ENCODE results near the gene NCL. TPM values are rescaled to one million over a fixed set of nuclear protein-coding genes. Genes with fewer than 3 reads are reported as not detected.

The NCL gene
- total RNA-seq, 1 experiment from 2014 or later, result 557 TPM

DNA sequence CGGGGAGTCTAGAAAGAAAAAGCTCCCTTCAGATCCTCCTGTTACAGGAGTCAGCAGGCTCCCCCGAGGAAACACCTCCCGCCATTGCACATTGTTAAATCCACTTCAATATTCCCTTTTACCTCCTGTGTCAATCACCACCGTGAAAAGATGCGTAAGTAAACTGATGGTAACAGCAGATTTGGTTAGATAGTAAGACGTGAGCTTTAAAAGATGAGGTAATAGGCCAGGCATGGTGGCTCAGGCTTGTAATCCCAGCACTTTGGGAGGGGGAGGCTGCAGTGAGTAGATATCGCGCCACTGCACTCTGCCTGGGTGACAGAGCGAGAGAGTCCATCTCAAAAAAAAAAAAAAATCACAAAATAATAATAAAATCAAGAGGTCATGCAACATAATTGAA lies 15.2 kb upstream of the NCL start:
- Histone ChIP-seq H3K27me3 (ENCODE audit: insufficient read depth, low read depth) (no peaks in the 10 kb centered on the region), H2AFZ (no peak overlapping the region), H4K20me1 (ENCODE audit: insufficient read depth) (no peaks in the 10 kb centered on the region), H3K9me2 (ENCODE audit: insufficient read depth) (no peaks in the 10 kb centered on the region), H3K9me3 (ENCODE audit: insufficient read depth, low read depth) (no peaks in the 10 kb centered on the region), H3K4me2 (no peak overlapping the region), H3F3A (ENCODE audit: insufficient read depth, low read depth) (no peaks in the 10 kb centered on the region), H3K27ac (no peak overlapping the region), H3K4me3 (no peak overlapping the region), H3K4me1 (replicated peaks; ENCODE audit: insufficient read depth) (no peaks in the 10 kb centered on the region), H3K36me3 (ENCODE audit: low read depth) (no peaks in the 10 kb centered on the region), H3K79me2 (ENCODE audit: low read depth) (no peaks in the 10 kb centered on the region)
- POLR2A ChIA-PET (ENCODE audit: unreplicated experiment), result interaction anchor here (0.5 kb wide), 1 partner anchor 145 kb away, joined by 4 read pairs; no protein-coding TSS in a partner anchor
- BruUV-seq (replicated peaks), result no TSS peak
- intact Hi-C loops (cut with micrococcal nuclease; ENCODE audit: unreplicated experiment), result no loop called here
- no peak for TF ChIP-seq EZH2 (IDR thresholded peaks at IDR 0.05; ENCODE audit: low read depth)
- TF ChIP-seq, protein P1, sequence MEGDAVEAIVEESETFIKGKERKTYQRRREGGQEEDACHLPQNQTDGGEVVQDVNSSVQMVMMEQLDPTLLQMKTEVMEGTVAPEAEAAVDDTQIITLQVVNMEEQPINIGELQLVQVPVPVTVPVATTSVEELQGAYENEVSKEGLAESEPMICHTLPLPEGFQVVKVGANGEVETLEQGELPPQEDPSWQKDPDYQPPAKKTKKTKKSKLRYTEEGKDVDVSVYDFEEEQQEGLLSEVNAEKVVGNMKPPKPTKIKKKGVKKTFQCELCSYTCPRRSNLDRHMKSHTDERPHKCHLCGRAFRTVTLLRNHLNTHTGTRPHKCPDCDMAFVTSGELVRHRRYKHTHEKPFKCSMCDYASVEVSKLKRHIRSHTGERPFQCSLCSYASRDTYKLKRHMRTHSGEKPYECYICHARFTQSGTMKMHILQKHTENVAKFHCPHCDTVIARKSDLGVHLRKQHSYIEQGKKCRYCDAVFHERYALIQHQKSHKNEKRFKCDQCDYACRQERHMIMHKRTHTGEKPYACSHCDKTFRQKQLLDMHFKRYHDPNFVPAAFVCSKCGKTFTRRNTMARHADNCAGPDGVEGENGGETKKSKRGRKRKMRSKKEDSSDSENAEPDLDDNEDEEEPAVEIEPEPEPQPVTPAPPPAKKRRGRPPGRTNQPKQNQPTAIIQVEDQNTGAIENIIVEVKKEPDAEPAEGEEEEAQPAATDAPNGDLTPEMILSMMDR (conservative IDR thresholded peaks at IDR 0.05), result no peak
- CTCF ChIA-PET, result interaction anchor here (0.7 kb wide), 1 partner anchor 621 kb away, joined by 3 read pairs; no protein-coding TSS in a partner anchor
- DNase-seq, result no peak

- H3K9me2 ChIP-seq (ENCODE audit: insufficient read depth), result no peaks in the 10 kb centered on the region
- H4K20me1 ChIP-seq (ENCODE audit: insufficient read depth), result no peaks in the 10 kb centered on the region
- no peaks in the 10 kb centered on the region for H3F3A ChIP-seq (ENCODE audit: insufficient read depth, low read depth)
- TF ChIP-seq, protein P1 (conservative IDR thresholded peaks at IDR 0.05), result no peak
- no peak for TF ChIP-seq EZH2 (IDR thresholded peaks at IDR 0.05; ENCODE audit: low read depth)
- no peak for DNase-seq
- H3K79me2 ChIP-seq (ENCODE audit: low read depth), result no peaks in the 10 kb centered on the region
- no peak overlapping the region for H3K4me2 ChIP-seq
- no peaks in the 10 kb centered on the region for H3K36me3 ChIP-seq (ENCODE audit: low read depth)
- BruUV-seq (replicated peaks), result no TSS peak
- H2AFZ ChIP-seq, result no peak overlapping the region
- ChIA-PET CTCF (no interaction called here), POLR2A (ENCODE audit: unreplicated experiment) (no interaction called here)
- no peaks in the 10 kb centered on the region for H3K4me1 ChIP-seq (replicated peaks; ENCODE audit: insufficient read depth)
- no peak overlapping the region for H3K4me3 ChIP-seq
- intact Hi-C loops (cut with micrococcal nuclease; ENCODE audit: unreplicated experiment), result no loop called here
- H3K9me3 ChIP-seq (ENCODE audit: insufficient read depth, low read depth), result no peaks in the 10 kb centered on the region
- H3K27ac ChIP-seq, result no peak overlapping the region
- no peaks in the 10 kb centered on the region for H3K27me3 ChIP-seq (ENCODE audit: insufficient read depth, low read depth)
Observed at GRCh38 chr2:231476920-231477319, 12.6 kb upstream of the NCL start.

DNA sequence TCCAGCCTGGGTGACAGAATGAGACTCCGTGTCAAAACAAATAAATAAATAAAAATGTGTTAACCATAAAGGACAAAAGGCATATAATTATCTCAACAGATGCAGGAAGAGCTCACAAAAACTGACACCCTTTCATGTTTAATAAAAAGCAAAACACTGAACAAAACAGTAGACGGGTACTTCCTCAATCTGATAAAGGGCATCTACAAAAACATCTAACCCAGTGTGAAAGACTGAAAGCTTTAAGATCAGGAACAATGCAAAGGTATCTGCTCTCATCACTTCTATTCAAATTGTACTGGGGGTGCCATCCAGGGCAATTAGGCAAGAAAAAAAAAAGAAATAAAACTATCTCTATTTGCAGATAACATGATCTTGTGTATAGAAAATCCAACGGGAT lies 11.7 kb upstream of the NCL start:
- intact Hi-C loops (cut with micrococcal nuclease; ENCODE audit: unreplicated experiment), result no loop called here
- DNase-seq, result no peak
- no peaks in the 10 kb centered on the region for H3K27me3 ChIP-seq (ENCODE audit: insufficient read depth, low read depth)
- H3K9me3 ChIP-seq (ENCODE audit: insufficient read depth, low read depth), result no peaks in the 10 kb centered on the region
- H3K4me1 ChIP-seq (replicated peaks; ENCODE audit: insufficient read depth), result no peaks in the 10 kb centered on the region
- TF ChIP-seq, protein P1 (conservative IDR thresholded peaks at IDR 0.05), result no peak
- TF ChIP-seq EZH2 (IDR thresholded peaks at IDR 0.05; ENCODE audit: low read depth), result no peak
- H3K9me2 ChIP-seq (ENCODE audit: insufficient read depth), result no peaks in the 10 kb centered on the region
- no peaks in the 10 kb centered on the region for H4K20me1 ChIP-seq (ENCODE audit: insufficient read depth)
- H3K4me2 ChIP-seq, result no peak overlapping the region
- no peak overlapping the region for H3K27ac ChIP-seq
- H3K4me3 ChIP-seq, result no peak overlapping the region
- no peaks in the 10 kb centered on the region for H3K36me3 ChIP-seq (ENCODE audit: low read depth)
- POLR2A ChIA-PET (ENCODE audit: unreplicated experiment), result no interaction called here
- H2AFZ ChIP-seq, result no peak overlapping the region
- no peaks in the 10 kb centered on the region for H3F3A ChIP-seq (ENCODE audit: insufficient read depth, low read depth)
- no peaks in the 10 kb centered on the region for H3K79me2 ChIP-seq (ENCODE audit: low read depth)
- CTCF ChIA-PET, result interaction anchor here (0.6 kb wide), 1 partner anchor 36 kb away, joined by 4 read pairs; no protein-coding TSS in a partner anchor
- BruUV-seq (replicated peaks), result no TSS peak

Data from PC-9 (cell line).